Karpas-422 (cell line): Measurements from ENCODE around the gene PARP6. TPM values are rescaled to one million over a fixed set of nuclear protein-coding genes. Genes with fewer than 3 reads are reported as not detected.

ENCODE experiments used
- total RNA-seq: library from RNA; depleted of rRNA; stranded (reverse); fragments of >200 nt; shearing (Covaris generic); gene quantifications from 2 replicates; pipeline ENCODE4 v1.2.3, GENCODE V29; 2014; ENCODE audit warnings: low replicate concordance; rRNA removed

The PARP6 gene
- total RNA-seq, 1 experiment from 2014 or later = 82.0 TPM

Other genes starting within 250 kb of the PARP6 start
- gene MYO9A, start 154.4 kb downstream of the PARP6 start, total RNA-seq = 78.5 and 142 TPM in 2 replicates
- gene SENP8, start 154.2 kb downstream of the PARP6 start, total RNA-seq = 1.0 and 6.8 TPM in 2 replicates
- gene GRAMD2A, start 74.8 kb downstream of the PARP6 start, total RNA-seq = not detected in 2 replicates
- 869 and 996 TPM in 2 replicates for gene PKM, start 41.4 kb downstream of the PARP6 start, total RNA-seq
- gene CELF6, start 47.6 kb upstream of the PARP6 start, total RNA-seq = 4.4 and 4.6 TPM in 2 replicates
- 75.7 and 120 TPM in 2 replicates for gene HEXA, start 103.5 kb upstream of the PARP6 start, total RNA-seq
- gene TMEM202, start 125.8 kb upstream of the PARP6 start, total RNA-seq = not detected in 2 replicates
- gene ARIH1, start 201.8 kb upstream of the PARP6 start, total RNA-seq = 39.1 and 84.1 TPM in 2 replicates